ENCODE data around the gene HIP1.

DNA sequence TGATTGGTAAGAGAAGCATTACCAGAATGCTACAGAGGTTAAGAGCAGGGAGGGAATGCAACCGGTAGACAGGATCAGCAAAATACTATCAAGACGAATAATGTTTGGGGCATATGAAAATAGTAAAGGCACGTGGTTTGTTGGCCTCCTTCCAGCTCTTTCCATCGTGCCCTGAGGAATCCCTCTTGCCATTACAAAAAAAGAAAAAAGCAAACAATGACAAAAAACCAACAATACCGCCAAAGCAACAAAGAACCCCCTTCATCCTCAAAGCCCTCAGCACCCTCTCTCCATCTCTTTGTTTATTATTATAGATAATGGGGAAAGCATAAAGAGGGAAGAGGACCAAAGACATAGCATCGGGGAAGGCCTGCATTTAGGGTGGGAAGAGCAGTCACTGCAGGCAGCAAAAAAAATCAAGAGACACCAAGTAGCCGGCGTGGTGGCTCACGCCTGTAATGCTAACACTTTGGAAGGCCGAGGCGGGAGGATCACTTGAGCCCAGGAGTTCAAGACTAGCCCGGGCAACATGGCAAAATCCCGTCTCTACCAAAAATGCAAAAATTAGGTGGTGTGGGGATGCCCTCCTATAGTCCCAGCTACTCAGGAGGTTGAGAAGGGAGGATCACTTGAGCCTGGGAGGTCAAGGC, 78.0 kb downstream of the HIP1 start:
- TF ChIP-seq, protein P1, sequence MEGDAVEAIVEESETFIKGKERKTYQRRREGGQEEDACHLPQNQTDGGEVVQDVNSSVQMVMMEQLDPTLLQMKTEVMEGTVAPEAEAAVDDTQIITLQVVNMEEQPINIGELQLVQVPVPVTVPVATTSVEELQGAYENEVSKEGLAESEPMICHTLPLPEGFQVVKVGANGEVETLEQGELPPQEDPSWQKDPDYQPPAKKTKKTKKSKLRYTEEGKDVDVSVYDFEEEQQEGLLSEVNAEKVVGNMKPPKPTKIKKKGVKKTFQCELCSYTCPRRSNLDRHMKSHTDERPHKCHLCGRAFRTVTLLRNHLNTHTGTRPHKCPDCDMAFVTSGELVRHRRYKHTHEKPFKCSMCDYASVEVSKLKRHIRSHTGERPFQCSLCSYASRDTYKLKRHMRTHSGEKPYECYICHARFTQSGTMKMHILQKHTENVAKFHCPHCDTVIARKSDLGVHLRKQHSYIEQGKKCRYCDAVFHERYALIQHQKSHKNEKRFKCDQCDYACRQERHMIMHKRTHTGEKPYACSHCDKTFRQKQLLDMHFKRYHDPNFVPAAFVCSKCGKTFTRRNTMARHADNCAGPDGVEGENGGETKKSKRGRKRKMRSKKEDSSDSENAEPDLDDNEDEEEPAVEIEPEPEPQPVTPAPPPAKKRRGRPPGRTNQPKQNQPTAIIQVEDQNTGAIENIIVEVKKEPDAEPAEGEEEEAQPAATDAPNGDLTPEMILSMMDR (IDR thresholded peaks at IDR 0.05) = no peak
- no peak for TF ChIP-seq ZFX (IDR thresholded peaks at IDR 0.05; ENCODE audit: borderline replicate concordance)
